Choroid plexus epithelial cell (primary cell): ENCODE data around the gene DPRX.

ENCODE experiments used
- DNase-seq: peaks from one replicate; pipeline ENCODE4 v3.0.0-alpha.2; 2010; ENCODE audit warnings: low read depth
- H3K4me3 ChIP-seq: 2 replicates; pipeline ENCODE4 v1.5.1; 2011; ENCODE audit warnings: low read depth, mild to moderate bottlenecking, control low read depth, low read length, moderate library complexity
- TF ChIP-seq, protein P1 (sequence below): conservative IDR thresholded peaks from 2 replicates; pipeline ENCODE4 v1.5.1; 2011; ENCODE audit warnings: low read depth, mild to moderate bottlenecking, control low read depth, inconsistent platforms, low read length, moderate library complexity

The DPRX gene

DNA sequence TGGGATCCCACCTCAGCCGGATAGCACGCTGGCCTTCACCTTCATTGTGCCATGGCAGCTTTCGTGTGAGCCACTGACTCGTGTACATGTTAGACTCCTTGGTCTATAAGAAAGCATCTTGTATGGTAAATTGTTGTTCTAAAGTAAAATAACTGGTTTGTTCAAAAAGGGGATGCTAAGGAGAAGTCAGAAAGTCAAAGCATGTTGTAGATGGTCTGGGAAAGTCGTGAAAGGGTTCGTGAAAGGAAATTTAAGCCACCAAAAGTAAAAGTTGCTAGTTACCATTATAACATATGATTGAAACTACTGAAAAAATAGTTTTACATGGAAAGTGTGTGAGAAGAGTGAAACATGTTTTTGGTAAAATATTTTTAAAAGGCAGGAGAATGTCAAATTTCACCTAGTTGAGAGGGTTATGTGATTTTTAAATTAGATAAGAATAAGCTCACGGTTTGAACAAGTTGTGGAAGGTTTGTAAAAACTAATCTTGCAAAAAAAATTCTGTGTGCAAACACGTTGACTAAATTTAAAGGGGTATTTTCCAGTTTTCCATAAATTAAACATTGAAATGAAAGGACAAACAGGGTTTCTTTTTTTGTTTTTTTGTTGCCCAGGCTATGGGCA is 23.4 kb downstream of the DPRX start:
- DNase-seq = no peak
- TF ChIP-seq, protein P1, sequence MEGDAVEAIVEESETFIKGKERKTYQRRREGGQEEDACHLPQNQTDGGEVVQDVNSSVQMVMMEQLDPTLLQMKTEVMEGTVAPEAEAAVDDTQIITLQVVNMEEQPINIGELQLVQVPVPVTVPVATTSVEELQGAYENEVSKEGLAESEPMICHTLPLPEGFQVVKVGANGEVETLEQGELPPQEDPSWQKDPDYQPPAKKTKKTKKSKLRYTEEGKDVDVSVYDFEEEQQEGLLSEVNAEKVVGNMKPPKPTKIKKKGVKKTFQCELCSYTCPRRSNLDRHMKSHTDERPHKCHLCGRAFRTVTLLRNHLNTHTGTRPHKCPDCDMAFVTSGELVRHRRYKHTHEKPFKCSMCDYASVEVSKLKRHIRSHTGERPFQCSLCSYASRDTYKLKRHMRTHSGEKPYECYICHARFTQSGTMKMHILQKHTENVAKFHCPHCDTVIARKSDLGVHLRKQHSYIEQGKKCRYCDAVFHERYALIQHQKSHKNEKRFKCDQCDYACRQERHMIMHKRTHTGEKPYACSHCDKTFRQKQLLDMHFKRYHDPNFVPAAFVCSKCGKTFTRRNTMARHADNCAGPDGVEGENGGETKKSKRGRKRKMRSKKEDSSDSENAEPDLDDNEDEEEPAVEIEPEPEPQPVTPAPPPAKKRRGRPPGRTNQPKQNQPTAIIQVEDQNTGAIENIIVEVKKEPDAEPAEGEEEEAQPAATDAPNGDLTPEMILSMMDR = no peak
- no peak overlapping the region for H3K4me3 ChIP-seq

GRCh38 chr19:53657330-53657729 is 25.5 kb downstream of the DPRX start:
- TF ChIP-seq, protein P1 = no peak
- H3K4me3 ChIP-seq = no peak overlapping the region
- no peak for DNase-seq

GRCh38 chr19:53657778-53658177 is 26.0 kb downstream of the DPRX start:
- no peak for DNase-seq

GRCh38 chr19:53659292-53659691 is 27.5 kb downstream of the DPRX start:
- DNase-seq = peak; percentile 39
- TF ChIP-seq, protein P1 = peak; percentile 43
- H3K4me3 ChIP-seq = no peak overlapping the region

More at GRCh38 chr19:53657778-53658177, 26.0 kb downstream of the DPRX start:
- H3K4me3 ChIP-seq = no peak overlapping the region
- TF ChIP-seq, protein P1 = no peak

- TF ChIP-seq, protein P1 = no peak
- H3K4me3 ChIP-seq = no peak overlapping the region
- no peak for DNase-seq
Observed at GRCh38 chr19:53660584-53660983, 28.8 kb downstream of the DPRX start.

DNA sequence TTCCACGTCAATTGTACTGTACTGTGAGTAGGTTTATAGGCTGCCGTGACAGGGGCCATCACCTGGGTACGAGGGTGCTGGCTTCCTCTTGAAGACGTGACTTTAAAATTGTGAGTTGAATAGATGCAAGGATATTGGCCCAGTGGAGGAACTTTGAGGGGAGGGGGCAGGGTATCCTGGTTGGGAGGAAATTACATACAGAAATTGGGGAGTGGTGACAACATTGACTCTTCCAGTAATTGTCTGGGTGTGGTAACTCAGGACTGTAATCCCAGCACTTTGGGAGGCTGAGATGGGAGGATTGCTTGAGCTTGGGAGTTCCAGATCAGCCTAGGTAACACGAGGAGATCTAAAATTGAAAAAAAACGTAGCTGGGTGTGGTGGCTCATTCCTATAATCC is 30.4 kb downstream of the DPRX start:
- H3K4me3 ChIP-seq = no peak overlapping the region
- DNase-seq = no peak
- TF ChIP-seq, protein P1 = no peak

GRCh38 chr19:53664152-53664551 is 32.4 kb downstream of the DPRX start:
- TF ChIP-seq, protein P1 = no peak
- no peak overlapping the region for H3K4me3 ChIP-seq
- no peak for DNase-seq
